ENCODE results near the gene CLDN9. TPM values are rescaled to one million over a fixed set of nuclear protein-coding genes. Genes with fewer than 3 reads are reported as not detected.

Gene CLDN9
- total RNA-seq, 1 donor from 2014 or later: not detected

DNA sequence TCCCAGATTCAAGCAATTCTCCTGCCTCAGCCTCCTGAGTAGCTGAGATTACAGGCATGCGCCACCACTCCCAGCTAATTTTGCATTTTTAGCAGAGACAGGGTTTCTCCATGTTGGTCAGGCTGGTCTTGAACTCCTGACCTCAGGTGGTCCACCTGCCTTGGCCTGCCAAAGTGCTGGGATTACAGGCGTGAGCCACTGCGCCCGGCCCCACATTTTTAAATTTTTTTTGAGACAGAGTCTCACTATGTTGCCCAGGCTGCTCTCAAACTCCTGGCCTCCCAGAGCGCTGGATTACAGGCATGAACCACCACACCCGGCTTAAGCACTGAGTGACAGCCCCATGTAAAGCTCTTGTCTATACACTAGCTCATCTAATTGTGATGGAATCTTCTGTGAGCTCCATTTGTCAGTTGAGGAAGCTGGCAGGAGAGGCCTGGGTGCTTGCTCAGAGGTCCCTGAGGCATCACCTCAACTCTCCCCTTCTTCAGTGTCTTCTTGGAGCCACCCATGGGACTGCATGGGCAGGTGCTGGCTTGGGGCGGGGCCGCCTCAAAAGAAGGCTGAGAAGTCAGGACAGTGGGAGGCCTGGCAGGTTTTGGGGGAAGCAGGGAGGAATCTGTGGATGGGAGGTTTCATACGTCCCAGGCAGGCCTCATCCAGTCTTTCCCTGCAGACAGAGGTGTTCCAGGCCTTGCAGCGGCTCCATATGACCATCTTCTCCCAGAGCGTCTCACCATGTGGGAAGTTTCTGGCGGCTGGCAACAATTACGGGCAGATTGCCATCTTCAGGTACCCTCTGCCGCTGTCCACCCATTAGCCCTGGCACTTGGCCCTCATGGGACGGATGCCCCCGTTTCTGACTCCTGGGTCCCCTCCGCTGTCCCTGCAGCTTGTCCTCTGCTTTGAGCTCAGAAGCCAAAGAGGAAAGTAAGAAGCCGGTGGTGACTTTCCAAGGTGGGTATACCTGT lies 12.6 kb downstream of the CLDN9 start:
- H3K9me3 ChIP-seq: no peaks in the 10 kb centered on the region
- H3K4me1 ChIP-seq: peaks cover 9 to 31% of the 10 kb centered on the region in 2 donors
- peak in 1 of 3 experiments; percentile 1 for TF ChIP-seq CTCF (IDR thresholded peaks at IDR 0.05)
- H3K4me3 ChIP-seq: no peak overlapping the region
- DNase-seq (ENCODE audit: low spot score in 2 of 2): no peak
- no peak overlapping the region for H3K27ac ChIP-seq
- intact Hi-C loops (cut with DNase I): loop anchor here (10.0 kb wide), 2 partner anchors 239 to 491 kb away; partner anchors contain the start of genes CEMP1 and PDPK1
- H3K27me3 ChIP-seq: no peaks in the 10 kb centered on the region
- H3K36me3 ChIP-seq: peaks cover 18 to 20% of the 10 kb centered on the region in 2 donors

GRCh38 chr16:3026003-3026378 lies 13.3 kb downstream of the CLDN9 start:
- intact Hi-C loops (cut with DNase I): loop anchor here (10.0 kb wide), 2 partner anchors 239 to 491 kb away; partner anchors contain the start of genes CEMP1 and PDPK1
- Histone ChIP-seq H3K9me3 (no peaks in the 10 kb centered on the region), H3K27ac (no peak overlapping the region), H3K4me3 (no peak overlapping the region), H3K27me3 (no peaks in the 10 kb centered on the region), H3K4me1 (peaks cover 9 to 31% of the 10 kb centered on the region in 2 donors), H3K36me3 (peaks cover 18 to 20% of the 10 kb centered on the region in 2 donors)
- no peak for DNase-seq (ENCODE audit: low spot score in 2 of 2)
- TF ChIP-seq CTCF (IDR thresholded peaks at IDR 0.05): no peak

DNA sequence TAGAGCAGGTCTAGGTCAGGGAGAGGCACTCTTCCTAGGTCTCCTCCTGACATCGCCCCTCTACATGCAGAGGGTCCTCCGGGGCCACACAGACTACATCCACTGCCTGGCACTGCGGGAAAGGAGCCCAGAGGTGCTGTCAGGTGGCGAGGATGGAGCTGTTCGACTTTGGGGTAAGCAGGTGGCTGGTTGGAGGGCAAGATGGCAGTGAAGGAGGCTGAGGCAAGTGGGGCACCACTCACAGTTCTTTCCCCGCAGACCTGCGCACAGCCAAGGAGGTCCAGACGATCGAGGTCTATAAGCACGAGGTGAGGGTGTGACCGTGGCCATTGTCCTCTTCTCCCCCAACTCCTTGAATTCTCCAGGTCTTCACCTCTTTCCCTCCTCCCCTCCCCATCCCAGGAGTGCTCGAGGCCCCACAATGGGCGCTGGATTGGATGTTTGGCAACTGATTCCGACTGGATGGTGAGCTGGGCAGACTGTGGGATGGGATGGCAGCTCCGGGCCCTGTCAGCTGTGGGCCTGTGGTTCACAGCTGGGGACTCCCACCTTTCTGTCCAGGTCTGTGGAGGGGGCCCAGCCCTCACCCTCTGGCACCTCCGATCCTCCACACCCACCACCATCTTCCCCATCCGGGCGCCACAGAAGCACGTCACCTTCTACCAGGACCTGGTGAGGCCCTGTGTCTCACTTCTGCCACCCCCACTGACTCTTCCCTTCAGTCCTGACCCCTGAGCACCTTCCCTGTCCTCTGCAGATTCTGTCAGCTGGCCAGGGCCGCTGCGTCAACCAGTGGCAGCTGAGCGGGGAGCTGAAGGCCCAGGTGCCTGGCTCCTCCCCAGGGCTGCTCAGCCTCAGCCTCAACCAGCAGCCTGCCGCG lies 14.1 kb downstream of the CLDN9 start:
- H3K27ac ChIP-seq: no peak overlapping the region
- TF ChIP-seq CTCF (IDR thresholded peaks at IDR 0.05): no peak
- no peak overlapping the region for H3K4me3 ChIP-seq
- H3K36me3 ChIP-seq: peaks cover 18 to 20% of the 10 kb centered on the region in 2 donors
- intact Hi-C loops (cut with DNase I): loop anchor here (10.0 kb wide), 2 partner anchors 238 to 492 kb away; partner anchors contain the start of genes CEMP1 and PDPK1
- peaks cover 9 to 30% of the 10 kb centered on the region in 2 donors for H3K4me1 ChIP-seq
- no peaks in the 10 kb centered on the region for H3K27me3 ChIP-seq
- H3K9me3 ChIP-seq: no peaks in the 10 kb centered on the region
- DNase-seq (ENCODE audit: low spot score in 2 of 2): no peak

DNA sequence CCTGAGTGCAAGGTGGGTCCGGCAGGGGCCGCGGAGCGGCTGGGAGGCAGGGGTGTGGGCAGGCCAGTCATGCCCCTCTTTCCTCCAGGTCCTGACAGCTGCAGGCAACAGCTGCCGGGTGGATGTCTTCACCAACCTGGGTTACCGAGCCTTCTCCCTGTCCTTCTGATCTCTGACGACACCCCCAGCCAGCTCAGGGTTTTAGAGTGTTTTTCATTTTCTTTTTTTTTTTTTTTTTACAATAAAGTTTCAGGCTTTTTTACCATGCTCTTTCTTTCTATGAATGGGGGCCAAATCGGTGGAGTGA lies 14.7 kb downstream of the CLDN9 start:
- Histone ChIP-seq H3K9me3 (no peaks in the 10 kb centered on the region), H3K27me3 (no peaks in the 10 kb centered on the region), H3K4me3 (no peak overlapping the region), H3K27ac (no peak overlapping the region), H3K4me1 (peaks cover 9 to 27% of the 10 kb centered on the region in 2 donors), H3K36me3 (peaks cover 18 to 20% of the 10 kb centered on the region in 2 donors)
- intact Hi-C loops (cut with DNase I): loop anchor here (10.0 kb wide), 2 partner anchors 237 to 493 kb away; partner anchors contain the start of genes CEMP1 and PDPK1
- no peak for TF ChIP-seq CTCF (IDR thresholded peaks at IDR 0.05)
- DNase-seq (ENCODE audit: low spot score in 2 of 2): no peak

DNA sequence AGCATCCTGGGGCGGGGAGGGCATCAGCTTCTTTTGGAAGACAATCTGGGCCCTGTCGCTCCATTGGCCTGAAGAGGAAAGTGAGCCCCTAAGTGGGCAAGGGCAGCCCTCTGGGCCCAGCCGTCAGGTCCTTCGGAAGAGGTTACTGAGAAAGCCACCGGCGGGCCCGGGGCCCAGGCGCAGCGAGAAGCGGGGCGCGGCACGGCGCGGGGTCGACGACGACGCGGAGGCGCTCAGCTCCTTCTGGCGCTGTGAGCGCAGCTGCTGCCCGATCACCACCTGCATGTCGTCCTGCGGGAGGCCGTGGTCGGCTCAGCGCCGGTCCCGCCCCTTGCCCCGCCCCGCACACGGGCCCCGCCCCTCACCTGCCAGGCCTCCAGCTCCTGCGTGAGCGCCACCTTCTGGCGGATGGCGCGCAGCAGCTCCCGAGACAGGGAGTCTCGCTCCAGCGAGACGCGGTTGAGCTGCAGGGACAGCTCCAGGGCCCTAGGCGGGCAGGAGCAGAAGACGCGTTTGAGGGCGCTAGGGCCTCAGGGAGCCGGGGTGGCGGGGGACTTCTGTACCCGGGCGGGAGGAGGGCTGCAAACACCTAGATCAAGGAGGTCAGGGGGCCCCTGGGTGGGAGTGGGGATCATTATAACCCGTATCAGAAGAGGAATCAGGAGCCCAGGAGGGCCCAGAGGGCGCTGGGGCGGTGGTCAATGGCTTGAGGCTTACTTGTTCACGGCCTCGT lies 15.4 kb downstream of the CLDN9 start:
- Histone ChIP-seq H3K27ac (no peak overlapping the region), H3K27me3 (no peaks in the 10 kb centered on the region), H3K9me3 (no peaks in the 10 kb centered on the region), H3K36me3 (peaks cover 18 to 20% of the 10 kb centered on the region in 2 donors), H3K4me3 (no peak overlapping the region), H3K4me1 (peaks cover 2 to 21% of the 10 kb centered on the region in 2 donors)
- TF ChIP-seq CTCF (IDR thresholded peaks at IDR 0.05): peak; percentile 57 to 73 (median 65)
- peak; percentile 38 to 84 for DNase-seq (ENCODE audit: low spot score in 2 of 2)
- intact Hi-C loops (cut with DNase I): loop anchor here (2.0 to 10.0 kb wide), 3 partner anchors 31 to 493 kb away; partner anchors contain the start of genes CEMP1 and PDPK1
